Muscle of arm (tissue), 12 donors: ENCODE data around the gene JMJD8. TPM values are rescaled to one million over a fixed set of nuclear protein-coding genes. Genes with fewer than 3 reads are reported as not detected.

Experiments
- DNase-seq: peaks from one replicate; pipeline ENCODE4 v3.0.0-alpha.2; 2013
- polyA plus RNA-seq, 12 donors: library from polyadenylated mRNA; unstranded; fragments of 120-200 nt; gene quantifications; one replicate each; pipeline ENCODE4 v1.2.1, GENCODE V29; 2013; ENCODE audit not compliant: insufficient read length in 12 of 12

Gene JMJD8
- polyA plus RNA-seq, 12 donors, result 20.3 to 59.8 (median 28.4) TPM; not detected in 1

GRCh38 chr16:645852-646678 lies 38.1 kb downstream of the JMJD8 start:
- no peak for DNase-seq

GRCh38 chr16:644556-644955 lies 39.6 kb downstream of the JMJD8 start:
- DNase-seq, result no peak

- DNase-seq, result no peak
These were observed 41.1 kb downstream of the JMJD8 start for GRCh38 chr16:643050-643368.

GRCh38 chr16:642189-643049 lies 41.7 kb downstream of the JMJD8 start:
- DNase-seq, result no peak

- DNase-seq, result no peak
These were observed 42.6 kb downstream of the JMJD8 start, which contains the start of gene MCRIP2 for GRCh38 chr16:641326-642188. TSS of gene MCRIP2 (plus strand) at chr16:641828. CDS start at chr16:641992, 164 bp downstream.

GRCh38 chr16:640614-641013 lies 43.5 kb downstream of the JMJD8 start:
- no peak for DNase-seq

- DNase-seq, result no peak
These were observed 45.3 kb downstream of the JMJD8 start for GRCh38 chr16:638836-639235.

GRCh38 chr16:638034-638543 lies 46.0 kb downstream of the JMJD8 start:
- no peak for DNase-seq

- DNase-seq, result no peak
These were observed 46.8 kb downstream of the JMJD8 start for GRCh38 chr16:637081-638018.

GRCh38 chr16:636206-637080 lies 47.7 kb downstream of the JMJD8 start, which contains the start of gene METTL26:
TSS of gene METTL26 (minus strand) at chr16:636305. CDS start at chr16:636290, 15 bp downstream.
- DNase-seq, result peak; percentile 95

GRCh38 chr16:635573-636205 lies 48.4 kb downstream of the JMJD8 start:
- no peak for DNase-seq

- no peak for DNase-seq
These were observed 49.1 kb downstream of the JMJD8 start for GRCh38 chr16:634996-635395.

- no peak for DNase-seq
These were observed 50.0 kb downstream of the JMJD8 start for GRCh38 chr16:634051-634670.

GRCh38 chr16:633336-634050 lies 50.6 kb downstream of the JMJD8 start:
- DNase-seq, result no peak

GRCh38 chr16:632486-633335 lies 51.4 kb downstream of the JMJD8 start:
- DNase-seq, result no peak

GRCh38 chr16:631808-632358 lies 52.3 kb downstream of the JMJD8 start:
- no peak for DNase-seq
